Measurements from ENCODE around the gene WNT7B.

WNT7B gene

DNA sequence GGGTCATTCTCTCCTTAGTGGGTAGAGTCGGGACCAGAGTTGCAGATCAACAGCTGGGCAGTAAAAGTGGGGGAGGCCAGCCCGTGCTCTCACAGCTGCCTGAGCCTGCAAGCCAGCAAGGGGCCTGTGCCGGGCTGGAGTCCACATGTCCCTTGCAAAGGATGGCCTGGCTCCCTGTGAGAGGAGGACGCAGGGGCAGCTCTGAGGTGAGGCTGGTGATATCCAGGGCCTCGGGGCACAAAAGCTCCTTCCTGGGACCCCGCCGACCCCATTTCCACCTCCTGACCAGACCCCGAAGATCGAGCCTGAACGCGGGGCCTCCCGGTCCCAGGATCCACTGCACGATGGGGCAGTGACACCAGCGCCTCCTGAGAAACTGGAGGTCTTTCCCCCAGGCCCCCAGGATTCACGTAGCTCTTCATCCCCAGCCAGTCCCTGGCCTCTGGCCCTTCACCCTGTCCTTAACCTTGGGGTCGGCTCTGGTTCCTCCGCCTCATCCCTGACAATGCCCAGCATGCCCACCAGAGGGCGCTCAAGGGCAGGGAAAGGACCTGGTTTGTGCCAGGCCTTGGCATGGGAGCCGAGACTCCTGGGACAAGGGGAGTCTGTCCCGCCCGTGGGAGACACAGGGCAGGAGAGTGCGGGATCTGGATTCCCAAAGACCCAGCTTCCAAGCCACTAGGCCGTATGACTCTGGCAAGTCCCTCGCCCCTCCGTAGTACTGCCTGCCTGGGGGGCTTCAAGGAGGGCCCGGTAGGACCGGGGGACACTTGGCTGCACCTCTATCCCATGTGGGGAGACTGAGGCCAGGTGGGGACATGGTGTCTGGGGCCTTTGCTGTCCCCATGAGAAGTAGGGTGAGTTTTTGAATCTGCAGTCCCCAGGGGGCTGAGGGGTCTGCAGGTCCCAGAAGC is 17.8 kb upstream of the WNT7B start:
- DNase-seq = no peak

DNA sequence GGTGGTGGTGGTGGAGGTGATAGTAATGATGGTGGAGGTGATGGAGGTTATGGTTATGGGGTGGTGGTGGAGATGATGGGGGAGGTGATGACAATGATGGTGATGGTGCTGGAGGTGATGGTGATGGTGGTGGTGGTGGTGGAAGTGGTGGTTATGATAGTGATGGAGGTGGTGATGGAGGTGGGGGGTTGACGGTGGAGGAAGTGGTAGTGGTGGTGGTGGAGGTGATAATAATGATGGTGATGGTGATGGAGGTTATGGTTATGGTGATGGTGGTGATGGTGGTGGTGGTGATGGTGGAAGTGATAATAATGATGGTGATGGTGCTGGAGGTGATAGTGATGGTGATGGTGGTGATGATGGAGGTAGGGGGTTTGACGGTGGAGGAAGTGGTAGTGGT is 16.9 kb upstream of the WNT7B start:
- DNase-seq = no peak

DNA sequence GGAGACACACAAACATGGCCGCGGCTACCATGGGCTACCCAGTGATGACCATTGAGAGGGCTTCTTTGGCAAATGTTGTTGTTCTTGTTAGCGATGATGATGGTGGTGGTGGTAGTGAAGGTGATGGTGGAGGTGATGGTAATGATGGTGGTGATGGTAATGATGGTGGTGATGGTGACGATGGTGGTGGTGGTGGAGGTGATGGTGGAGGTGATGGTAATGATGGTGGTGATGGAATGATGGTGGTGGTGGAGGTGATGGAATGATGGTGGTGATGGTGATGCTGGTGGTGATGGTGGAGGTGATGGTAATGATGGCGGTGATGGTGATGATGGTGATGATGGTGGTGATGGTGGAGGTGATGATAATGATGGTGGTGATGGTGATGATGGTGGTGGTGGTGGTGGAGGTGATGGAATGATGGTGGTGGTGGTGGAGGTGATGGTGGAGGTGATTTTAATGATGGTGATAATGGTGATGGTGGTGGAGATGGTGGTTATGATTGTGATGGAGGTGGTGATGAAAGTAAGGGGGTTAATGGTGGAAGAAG is 16.3 kb upstream of the WNT7B start:
- DNase-seq = no peak

DNA sequence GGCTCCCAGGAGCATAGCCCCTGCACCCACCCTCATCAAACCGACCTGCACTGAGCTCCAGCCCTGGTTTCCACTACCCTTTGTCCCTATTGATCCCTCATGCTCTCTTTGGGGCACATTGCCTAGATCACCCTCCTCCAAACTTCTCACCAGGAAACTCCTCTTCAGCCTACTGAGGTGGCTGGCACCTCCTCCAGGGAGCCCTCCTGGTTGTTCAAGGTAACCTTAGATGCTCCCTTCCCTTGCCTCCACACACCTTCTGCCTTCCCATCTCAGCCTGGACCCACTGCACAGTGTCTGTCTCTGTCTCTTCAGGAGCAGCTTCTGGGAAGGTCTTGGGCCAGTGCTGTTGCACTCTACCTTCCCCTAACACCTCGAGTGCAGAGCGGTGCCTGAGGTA is 15.8 kb upstream of the WNT7B start:
- no peak for DNase-seq

DNA sequence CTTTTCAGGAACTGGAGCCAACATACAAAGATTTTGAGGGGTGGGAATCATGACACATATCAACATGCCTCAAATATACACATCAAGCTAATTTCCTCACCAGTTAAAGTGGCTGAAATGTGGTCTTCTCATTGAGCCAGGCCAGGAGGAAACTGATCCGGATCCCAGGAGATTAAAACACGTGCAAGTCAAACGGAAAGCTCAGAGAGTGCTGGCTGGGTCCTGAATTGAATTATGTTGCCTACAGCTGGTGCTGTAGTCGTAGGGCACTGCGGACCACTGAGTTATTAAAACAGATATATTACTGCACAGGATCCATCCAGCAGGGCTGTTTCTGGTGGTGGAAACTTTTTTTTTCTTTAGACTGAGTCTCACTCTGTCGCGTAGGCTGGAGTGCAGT is 14.1 kb upstream of the WNT7B start:
- no peak for DNase-seq

DNA sequence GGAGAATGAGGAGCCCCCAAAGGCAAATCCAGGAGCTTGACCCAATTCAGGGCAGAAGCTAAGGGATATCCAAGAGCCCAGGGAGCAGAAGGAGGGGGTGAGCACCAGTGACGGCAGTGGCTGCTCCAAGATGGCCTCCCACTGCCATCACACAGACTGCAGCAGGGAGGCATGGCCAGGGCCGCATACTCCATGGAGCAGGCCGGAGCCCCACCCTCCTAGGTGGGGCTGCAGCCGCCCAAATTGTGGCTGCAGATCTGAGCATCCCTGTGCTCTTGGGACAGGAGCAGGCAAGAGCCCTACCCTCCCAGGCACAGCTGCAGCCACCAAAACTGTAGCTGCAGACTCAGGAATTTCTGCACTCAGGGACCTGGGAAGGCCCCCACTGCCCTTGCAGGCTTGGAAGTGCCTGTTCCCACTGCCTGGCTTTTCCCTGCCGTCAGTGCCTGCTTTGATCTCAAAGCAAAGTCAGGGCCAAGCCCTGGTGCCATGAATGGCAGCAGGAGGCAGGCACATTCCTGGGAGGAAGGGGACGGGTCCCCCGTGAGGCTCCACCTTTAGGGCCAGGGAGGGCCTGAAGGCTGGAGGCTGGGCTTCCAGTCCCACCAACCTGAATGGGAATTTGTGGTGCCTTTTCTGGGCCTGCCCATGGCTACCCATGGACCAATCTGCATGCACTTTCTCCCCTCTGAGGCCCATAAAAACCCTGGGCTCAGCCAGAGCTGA is 10.3 kb upstream of the WNT7B start:
- no peak for DNase-seq

DNA sequence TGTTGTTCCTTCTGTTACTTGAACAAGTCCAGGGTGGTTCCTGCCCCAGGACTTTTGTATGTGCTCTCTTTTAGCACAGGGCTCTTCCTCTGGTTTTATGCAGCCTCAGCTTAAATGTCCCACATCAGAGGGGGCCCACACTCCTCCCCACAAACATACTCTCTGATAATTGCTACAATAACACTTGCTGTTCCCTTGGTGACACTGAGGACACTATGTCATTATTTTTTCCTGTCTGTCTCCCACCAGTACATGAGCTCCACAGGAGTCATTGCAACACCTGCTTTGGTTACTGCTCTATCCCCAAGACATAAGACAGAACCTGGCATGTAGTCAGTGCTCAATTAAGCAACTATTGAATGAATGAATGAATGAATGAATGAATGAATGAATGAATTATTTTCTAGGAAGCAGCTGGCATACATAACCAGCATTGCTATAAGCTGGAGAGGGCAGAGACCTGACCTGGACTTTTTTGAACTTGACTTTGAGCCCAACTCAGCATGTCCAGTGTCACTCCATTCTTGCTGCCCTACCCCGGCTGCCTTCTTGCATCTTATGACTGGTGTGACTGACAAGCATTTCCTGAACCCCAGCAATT is 7.5 kb upstream of the WNT7B start:
- no peak for DNase-seq

DNA sequence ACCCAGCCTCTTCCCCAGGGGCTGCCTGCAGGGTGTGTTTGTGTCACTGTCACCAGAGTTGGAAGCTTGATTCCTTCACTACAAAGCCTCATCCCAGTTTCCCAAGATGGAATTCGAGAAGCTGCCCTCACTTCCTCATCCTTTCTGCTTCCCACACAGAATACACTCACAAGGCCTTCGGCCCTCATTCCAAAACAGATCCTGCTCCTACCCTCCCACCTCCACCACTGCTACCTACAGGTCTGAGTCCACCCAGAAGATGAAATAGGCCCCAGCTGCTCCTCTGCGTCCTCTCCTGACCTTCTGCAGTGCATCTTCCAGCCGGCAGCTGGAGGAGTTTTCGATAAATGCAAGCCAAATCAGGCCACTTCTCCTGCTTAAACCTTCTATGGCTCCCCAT is 6.8 kb upstream of the WNT7B start:
- no peak for DNase-seq

DNA sequence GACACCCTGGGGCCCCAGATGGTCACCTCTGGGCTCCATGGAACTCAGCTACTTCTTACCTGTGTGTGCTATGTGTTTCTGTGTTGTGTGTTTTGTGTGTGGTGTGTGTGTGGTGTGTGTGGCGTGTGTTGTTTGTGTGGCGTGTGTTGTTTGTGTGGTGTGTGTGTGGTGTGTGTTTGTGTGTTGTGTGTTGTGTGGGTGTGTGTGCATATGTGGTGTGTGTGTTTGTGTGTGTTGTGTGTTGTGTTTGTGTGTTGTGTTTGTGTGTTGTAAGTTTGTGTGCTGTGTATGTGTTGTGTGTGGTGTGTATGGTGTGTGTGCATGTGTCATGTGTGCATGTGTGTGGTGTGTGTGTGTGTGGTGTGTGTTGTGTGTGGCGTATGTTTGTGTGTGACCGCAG is 3.8 kb upstream of the WNT7B start:
- DNase-seq = no peak

DNA sequence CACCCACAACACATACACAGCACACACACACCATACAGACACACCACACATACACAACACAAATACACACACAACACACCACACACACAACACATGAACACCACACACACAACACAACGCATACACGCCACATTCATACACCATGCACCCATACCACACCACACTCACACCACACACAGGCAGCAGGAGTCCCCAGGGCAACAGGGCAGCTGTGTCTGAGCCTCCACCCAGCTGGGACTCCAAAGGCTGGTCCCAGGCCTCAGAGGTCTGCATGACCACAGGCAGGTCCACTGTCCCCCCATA is 3.3 kb upstream of the WNT7B start:
- DNase-seq = no peak

DNA sequence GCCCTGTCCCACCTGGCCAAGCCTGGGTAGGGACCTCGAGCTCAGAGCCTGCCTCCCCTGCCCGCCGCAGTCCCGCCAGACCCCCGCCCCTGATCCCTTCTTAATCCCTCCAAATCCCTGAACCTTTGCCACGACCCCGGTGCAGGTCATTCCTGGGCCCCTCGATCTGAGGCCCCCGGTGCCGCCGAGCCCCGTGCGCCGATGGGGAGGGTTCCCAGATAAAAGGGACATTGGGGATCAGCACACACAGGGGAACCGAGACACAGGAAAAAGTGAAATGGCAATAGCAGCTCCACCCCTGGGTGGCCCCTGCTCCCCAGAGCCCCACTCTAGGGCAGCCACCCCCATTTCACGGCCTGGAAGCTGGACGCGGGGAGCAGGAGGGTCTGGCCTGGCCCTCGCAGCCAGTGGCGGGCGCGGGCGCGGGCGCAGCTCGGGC is 1.3 kb upstream of the WNT7B start:
- no peak for DNase-seq

DNA sequence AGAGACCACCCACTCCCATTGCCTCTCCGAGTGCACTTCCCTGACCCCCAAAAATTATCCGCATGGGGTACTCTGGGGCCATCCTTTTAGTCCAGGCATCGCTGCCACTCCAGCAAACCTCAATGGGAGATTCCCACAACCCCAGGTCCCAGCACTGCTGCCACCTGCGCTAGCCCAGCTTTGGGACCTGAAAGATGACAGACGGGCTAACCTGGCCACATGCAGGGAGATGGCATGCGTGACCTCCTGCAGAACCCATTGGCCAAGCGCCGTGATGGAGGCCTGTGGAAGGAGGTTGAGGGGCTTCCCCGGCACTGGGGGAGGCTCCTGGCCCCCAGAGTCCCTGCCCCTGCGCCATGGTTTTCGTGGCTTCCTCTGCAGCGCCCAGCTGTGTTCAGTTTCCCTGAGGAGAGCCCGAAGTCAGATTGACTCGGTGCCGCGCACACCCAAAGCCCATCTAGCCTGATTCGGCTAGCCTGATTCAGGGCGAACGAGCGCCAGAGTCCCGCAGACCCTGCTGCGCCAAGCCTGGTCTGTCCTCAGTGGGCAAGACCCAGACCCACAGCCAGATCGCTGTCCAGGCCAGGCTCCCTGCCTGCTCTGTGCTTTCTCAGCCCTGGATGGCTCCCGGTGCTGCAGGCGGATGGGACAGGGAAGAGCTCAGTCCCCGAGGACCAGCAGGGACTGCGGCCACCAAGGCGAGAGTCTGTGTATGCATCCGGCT is 751 bp upstream of the WNT7B start:
- DNase-seq = peak; percentile 66

DNA sequence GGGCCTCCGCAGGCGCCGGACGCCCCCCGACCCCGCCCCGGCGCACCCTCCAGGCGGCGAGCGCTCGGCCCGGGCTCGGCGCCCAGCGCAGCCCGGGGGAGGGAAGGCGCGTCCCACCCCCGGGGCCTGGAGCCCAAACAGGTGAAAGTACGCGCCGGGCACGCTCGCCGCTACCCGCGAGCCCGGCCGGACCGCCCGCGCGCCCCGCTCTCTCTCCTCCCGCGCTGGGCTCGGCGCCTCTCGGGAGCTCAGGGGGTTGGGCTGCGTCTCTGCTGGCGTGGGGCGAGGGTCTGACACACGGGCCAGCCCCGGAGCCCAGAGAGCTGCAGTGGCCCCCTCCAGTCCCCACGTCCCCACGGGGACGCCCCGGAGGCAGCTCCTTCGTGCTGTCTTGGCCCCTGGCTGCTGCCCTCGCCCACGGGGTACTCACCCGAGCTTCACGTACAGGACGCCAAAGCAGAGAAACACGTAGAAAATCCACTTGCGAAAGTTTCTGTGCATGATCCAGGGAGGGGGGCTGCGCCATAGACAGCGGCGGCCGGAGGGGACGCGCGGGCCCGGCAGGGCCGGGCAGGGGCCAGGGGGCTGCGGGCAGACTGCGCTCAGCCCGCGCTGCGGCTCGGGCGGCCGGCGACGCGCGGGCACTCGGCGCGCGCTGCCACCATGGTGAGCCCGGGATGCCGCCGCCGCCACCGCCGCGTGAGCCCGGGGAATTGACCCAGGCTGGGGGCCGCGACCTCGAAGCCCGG is 534 bp downstream of the WNT7B start:
- no peak for DNase-seq

DNA sequence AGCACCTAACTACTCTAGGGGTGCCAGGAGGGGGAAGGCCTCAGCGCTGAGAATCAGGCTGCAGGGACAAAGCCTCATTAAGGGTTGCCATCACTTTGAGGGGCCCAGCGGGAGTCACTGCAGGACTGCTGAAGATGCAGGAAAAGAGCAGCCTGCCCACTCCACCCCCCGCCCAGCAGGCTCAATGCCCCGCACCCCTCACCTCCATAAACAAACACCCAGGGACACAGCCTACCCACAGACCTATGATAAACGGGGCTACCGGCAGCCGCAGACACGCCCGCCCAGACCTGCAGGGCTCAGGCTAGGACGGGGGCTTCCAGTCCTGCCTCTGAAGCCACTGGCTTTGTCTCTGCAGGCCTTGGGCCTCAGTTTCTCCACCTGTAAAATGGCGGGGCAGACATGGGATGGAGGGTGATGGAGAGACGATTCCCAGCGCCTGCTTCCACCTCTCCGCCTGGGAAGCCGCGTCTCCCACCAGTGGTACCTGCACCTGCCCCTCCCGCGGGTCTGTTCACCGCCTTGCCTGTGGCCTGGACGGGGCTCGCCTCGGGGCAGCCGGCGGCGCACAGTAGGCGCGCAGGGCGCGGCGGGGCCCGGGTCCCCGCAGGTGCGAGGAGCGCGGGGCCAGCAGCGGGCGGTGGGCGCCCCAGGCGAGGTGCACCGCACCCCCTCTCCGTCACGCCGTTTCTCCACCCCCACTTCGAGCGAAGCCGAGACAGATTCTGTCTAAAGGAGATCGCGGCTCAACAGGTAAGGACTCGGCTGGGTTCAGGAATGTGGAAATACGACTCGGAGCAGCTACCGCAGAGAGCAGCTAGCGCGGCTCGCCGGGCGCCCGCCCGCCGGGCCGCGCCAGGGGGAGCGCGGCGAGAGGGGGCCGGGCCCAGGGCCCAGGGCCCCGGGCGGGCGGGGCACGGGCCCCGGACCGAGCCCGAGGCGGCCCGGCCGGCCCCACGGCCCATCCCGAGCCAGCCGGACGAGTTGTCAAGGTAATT is 1.5 kb downstream of the WNT7B start:
- DNase-seq = peak; percentile 27

DNA sequence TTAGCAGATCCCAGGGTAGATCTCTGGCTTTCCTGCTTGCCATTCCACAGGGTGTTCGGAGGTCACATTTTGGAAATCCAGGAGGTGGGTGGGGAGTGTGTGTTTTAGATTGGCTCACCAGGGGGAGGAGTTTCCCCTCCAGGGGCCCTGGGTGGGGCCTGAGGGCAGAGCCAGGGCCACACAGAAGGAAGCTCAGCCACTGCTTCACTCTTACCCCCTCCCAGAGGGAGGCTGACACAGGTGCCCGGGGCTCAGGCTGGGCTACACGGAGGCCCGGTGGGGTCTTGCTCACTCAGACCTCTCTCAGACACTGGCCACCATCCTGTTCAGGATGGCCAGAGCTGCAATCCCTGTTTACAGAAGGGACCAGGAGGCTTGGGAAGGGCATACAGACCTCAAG is 2.5 kb downstream of the WNT7B start:
- DNase-seq = no peak

DNA sequence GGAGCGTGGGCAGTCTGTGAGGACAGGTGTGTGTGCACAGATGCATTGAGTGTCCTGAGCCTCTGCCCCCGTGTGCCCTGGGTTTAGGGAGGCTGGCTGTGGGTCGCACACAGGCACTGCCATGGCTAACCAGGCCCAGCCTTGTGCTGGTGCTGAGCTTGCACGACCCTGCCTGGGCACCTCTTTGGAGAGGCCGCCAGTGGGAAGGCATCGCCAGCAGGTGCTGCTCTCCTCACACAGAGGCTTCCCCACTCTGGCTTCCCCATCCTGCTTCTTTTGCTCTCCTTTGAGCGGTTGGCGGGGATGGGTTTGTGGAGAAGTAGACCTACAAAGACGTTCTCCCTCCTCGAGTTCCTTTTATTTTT is 4.1 kb downstream of the WNT7B start:
- DNase-seq = no peak

DNA sequence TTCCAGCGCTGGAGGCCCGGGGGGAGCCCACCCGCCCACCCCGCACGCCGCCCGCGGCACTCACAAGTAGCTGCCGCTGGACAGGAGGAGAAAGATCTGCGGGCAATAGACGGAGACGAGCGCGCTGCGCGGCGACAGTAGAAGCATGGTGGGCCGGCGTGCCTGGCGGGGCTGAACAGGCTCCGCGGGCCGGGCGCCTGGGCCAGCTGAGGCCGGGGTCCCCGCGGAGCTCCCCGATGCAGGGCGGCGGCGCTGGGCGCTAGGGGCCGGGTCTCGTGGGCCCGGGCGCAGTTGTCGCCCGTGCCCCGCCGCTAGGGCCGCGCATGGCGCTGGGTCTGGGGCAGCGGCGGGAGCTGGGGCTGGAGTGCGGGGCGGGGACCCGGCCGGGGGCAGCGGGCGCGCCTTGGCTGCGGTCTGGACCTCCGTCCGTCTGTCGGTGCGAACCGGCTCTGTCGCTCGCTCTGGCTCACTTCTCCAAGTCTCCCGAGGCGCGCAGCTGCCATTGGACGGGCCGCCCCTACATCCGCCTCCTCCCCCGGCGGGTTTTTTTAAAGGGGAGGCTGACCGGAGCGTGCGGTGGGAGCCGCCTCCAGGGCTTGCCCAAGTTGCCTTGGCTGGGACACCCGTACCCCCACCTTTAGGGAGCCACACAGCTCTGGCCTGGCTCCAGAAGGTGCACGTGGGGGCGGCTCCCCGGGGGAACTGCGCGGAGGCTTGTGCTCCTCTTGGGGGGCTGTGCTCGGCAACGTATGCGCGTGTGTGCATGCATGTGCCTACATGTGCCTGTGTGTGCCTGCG is 4.7 kb downstream of the WNT7B start:
- no peak for DNase-seq

DNA sequence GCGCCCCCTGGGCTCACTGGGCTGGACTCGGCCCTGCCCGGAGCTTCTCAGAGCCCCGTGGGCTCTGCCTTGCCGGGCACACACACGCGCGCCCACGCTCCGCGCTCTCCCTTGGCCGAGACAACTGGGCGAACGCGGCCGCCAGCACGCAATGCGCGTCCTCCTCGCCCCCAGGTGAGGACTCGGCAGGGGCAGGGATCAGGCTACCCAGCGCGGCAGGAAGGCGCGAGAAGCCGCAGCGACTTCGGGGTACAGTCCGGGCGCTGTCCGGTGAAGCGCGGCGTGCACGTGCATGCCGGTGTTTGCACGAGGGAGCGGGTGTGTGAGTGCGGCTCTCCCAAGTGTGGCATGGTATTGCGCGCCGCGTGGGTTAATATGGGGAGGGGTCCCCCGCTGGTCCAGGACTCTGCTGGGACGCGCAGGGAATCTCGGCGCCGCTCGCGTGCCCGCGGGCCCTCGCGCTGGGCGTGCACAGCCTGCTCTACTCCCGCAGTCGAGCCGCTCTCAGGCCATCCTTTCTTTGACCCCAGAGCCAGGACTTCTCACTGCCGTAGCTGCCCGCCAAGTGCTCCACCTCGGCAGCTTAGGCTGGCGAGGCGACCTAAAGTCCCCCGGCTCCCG is 5.4 kb downstream of the WNT7B start:
- DNase-seq = no peak

DNA sequence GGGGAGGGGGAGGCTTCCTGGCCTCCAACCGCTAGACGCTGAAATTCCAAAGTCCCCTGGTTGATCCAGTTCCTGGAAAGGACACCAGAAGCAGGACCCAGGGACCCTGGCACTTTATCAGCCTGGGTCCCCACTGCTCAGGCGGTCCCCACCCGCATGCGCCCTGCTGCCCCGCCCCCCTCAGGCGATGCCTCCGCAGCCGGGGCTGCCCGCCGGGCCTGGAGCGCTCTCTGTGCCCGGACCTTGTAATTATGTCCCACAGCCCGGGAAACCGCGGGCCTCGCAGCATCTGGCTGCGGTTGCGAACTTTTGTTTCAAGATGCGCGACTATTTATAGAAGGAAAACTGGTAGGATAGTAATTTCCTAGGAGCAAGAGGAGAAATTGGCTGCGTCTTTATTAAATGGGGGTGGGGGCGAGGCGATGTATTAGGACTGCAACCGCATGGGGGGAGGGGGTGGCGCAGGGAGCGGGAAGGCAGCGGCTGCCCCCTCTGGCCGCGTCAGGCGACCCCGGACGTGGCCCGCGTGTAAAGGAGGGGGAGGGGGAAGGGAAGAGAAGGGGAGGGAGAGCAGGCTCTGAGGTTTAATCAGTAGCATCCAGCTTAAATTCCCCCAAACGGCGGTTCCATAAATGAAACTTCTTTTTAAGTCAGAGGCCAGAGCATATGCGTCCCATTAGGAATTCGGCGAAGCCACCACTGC is 6.1 kb downstream of the WNT7B start:
- no peak for DNase-seq
